Neural progenitor cell (in vitro differentiated cells): ENCODE results near the gene CDC20B.

Source experiments
- CTCF ChIP-seq: fragments of 200-600 bp; sonication (generic); IDR thresholded peaks from 2 replicates; pipeline ENCODE4 v1.5.1; 2017; ENCODE audit warnings: antibody characterized with exemption, mild to moderate bottlenecking
- EZH2 ChIP-seq: fragments of 200-600 bp; sonication (generic); IDR thresholded peaks from 2 replicates; pipeline ENCODE4 v1.6.1; 2017; ENCODE audit warnings: antibody characterized with exemption, mild to moderate bottlenecking, moderate library complexity
- EZH2phosphoT487 ChIP-seq: fragments of 200-600 bp; sonication (generic); IDR thresholded peaks from 2 replicates; pipeline ENCODE4 v1.6.1; 2017; ENCODE audit warnings: antibody characterized with exemption

DNA sequence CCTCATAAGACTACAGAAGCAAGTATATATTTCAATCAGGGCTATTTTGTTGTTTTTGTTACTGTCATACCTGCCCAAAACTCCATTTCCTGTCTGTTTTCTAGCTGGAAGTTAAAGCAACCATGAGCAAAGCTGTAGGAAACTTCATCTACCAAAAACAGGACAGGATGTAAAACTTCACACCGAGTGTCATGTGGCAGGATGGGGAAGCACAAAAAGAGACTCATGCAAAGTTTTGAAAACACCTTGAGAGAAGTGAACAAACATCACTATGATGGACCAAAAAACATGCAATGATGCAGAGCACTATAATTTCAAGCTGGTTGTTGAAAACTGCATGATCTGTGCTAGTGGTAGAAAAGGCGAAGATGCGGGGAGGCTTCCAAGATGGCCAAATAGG lies 76.8 kb downstream of the CDC20B start:
- TF ChIP-seq CTCF = no peak
- TF ChIP-seq EZH2 = no peak
- TF ChIP-seq EZH2phosphoT487 = no peak
